AG04450 (cell line): ENCODE measurements around the gene ERO1A. TPM values are rescaled to one million over a fixed set of nuclear protein-coding genes. Genes with fewer than 3 reads are reported as not detected.
"Not testable (repeated sequence)": the region's sequence is repeated elsewhere in the genome, so short reads cannot be mapped to it uniquely, and the experiment has no call there.

Source experiments
- CTCF ChIA-PET: fragments of 300-600, 350-600 bp; formaldehyde crosslinking; extraction: SDS; loops from one replicate; lab custom pipeline; 2022; ENCODE audit warnings: antibody characterized with exemption, inconsistent platforms; lab: Charles Lee
- POLR2A ChIA-PET: fragments of 350-600 bp; formaldehyde crosslinking; extraction: SDS; loops from one replicate; lab custom pipeline; 2021; ENCODE audit warnings: antibody characterized with exemption, inconsistent platforms; lab: Yijun Ruan, JAX
- DNase-seq: peaks from one replicate; pipeline ENCODE4 v3.0.0-alpha.2; 2011; ENCODE audit warnings: low read depth, low spot score
- H3K27ac ChIP-seq: one replicate; pipeline ENCODE4 v1.5.1; 2012; ENCODE audit warnings: low read depth, low read length, control low read depth
- H3K27me3 ChIP-seq: one replicate; pipeline ENCODE4 v1.6.0; 2012; ENCODE audit warnings: low read length; ENCODE audit not compliant: control insufficient read depth, insufficient read depth
- H3K4me3 ChIP-seq: 2 replicates; pipeline ENCODE4 v1.5.1; 2011; ENCODE audit warnings: mild to moderate bottlenecking, low read depth, low read length, control low read depth
- H3K9me3 ChIP-seq: 2 replicates; pipeline ENCODE4 v1.5.1; 2012; ENCODE audit warnings: low read length; ENCODE audit not compliant: control insufficient read depth, insufficient read depth
- polyA plus RNA-seq: library from polyadenylated mRNA; depleted of rRNA; stranded (reverse); fragments of >200 nt; gene quantifications from 2 replicates; pipeline ENCODE4 v1.2.3, GENCODE V29; 2011
- TF ChIP-seq, protein P1 (sequence below): IDR thresholded peaks from 2 replicates; pipeline ENCODE4 v1.5.1; 2011; ENCODE audit warnings: low read depth, low read length, control low read depth, inconsistent platforms

The ERO1A gene
- polyA plus RNA-seq, 1 experiment: 43.6 TPM

DNA sequence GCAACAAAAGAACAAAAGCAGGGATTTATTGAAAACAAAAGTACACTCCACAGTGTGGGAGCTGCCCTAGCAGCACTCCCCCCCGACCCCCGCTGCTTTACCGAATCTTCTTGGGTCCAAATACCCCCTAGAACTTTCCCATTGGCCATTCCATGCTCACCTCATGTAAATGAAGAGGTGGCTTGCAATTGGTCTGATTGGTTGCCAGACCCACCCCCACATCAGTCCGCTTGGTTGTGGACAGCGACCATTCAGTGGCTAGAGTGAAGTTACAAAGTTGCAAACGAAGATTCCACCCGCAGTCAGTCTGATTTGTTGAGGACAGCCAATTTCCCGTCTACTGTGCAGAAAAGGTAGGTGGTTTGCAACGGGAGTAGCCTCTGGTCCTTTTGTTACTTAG, 38.5 kb upstream of the ERO1A start:
- Histone ChIP-seq H3K9me3 (peaks cover 5% of the 10 kb centered on the region; the same call in 1 of the 2 replicates), H3K4me3 (no peak overlapping the region), H3K27ac (no peak overlapping the region), H3K27me3 (no peaks in the 10 kb centered on the region)
- DNase-seq: no peak
- TF ChIP-seq, protein P1, sequence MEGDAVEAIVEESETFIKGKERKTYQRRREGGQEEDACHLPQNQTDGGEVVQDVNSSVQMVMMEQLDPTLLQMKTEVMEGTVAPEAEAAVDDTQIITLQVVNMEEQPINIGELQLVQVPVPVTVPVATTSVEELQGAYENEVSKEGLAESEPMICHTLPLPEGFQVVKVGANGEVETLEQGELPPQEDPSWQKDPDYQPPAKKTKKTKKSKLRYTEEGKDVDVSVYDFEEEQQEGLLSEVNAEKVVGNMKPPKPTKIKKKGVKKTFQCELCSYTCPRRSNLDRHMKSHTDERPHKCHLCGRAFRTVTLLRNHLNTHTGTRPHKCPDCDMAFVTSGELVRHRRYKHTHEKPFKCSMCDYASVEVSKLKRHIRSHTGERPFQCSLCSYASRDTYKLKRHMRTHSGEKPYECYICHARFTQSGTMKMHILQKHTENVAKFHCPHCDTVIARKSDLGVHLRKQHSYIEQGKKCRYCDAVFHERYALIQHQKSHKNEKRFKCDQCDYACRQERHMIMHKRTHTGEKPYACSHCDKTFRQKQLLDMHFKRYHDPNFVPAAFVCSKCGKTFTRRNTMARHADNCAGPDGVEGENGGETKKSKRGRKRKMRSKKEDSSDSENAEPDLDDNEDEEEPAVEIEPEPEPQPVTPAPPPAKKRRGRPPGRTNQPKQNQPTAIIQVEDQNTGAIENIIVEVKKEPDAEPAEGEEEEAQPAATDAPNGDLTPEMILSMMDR: no peak
- CTCF ChIA-PET: no interaction called here
- POLR2A ChIA-PET: no interaction called here

DNA sequence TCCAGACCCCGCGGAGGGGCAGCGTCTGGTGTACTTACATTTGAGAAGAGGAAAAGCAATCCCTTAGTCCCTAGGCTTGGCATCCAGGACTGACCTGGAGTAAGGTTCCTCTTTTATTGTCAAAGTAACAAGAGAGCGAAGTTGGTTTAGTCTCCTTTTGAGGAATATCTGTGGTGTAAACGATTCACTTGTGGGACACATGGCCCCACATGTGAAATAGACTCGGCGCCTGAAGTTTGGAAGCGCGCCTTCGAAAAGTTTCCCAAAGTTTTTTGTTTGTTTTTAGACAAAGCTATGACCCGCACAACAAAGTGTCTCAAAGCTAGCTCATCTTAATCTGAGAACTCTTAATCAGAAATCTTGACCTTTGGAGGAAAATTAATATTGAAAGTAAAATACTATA, 35.4 kb upstream of the ERO1A start:
- H3K27me3 ChIP-seq: no peaks in the 10 kb centered on the region
- TF ChIP-seq, protein P1: no peak
- no peak for DNase-seq
- H3K9me3 ChIP-seq: peaks cover 5% of the 10 kb centered on the region; the same call in 1 of the 2 replicates
- POLR2A ChIA-PET: interaction anchor here (0.7 kb wide), 1 partner anchor 38 kb away, joined by 8 read pairs; no protein-coding TSS in a partner anchor
- CTCF ChIA-PET: interaction anchor here (0.6 kb wide), 1 partner anchor 22 kb away, joined by 3 read pairs; no protein-coding TSS in a partner anchor
- H3K27ac ChIP-seq: peak overlapping the region; percentile 57
- peak overlapping the region; percentile 95 for H3K4me3 ChIP-seq

GRCh38 chr14:52729925-52730708, 34.8 kb upstream of the ERO1A start, which contains the start of gene STYX:
STYX (plus strand) TSS chr14:52730166; CDS start chr14:52730475, 309 bp downstream.
- peak within 1 kb of the TSS; percentile 57 for H3K27ac ChIP-seq
- TF ChIP-seq, protein P1: no peak
- peak within 1 kb of the TSS; percentile 95 for H3K4me3 ChIP-seq
- DNase-seq: peak; percentile 94
- H3K27me3 ChIP-seq: no peaks in the 10 kb centered on the region
- peaks cover 5% of the 10 kb centered on the region; the same call in 1 of the 2 replicates for H3K9me3 ChIP-seq
- ChIA-PET POLR2A (interaction anchor here (0.9 to 1.3 kb wide), 3 partner anchors 23 to 176 kb away, joined by 3 read pairs; partner anchors contain the start of gene ERO1A), CTCF (interaction anchor here (0.6 kb wide), 1 partner anchor 178 kb away, joined by 3 read pairs; the partner anchor contains the start of gene TXNDC16)

DNA sequence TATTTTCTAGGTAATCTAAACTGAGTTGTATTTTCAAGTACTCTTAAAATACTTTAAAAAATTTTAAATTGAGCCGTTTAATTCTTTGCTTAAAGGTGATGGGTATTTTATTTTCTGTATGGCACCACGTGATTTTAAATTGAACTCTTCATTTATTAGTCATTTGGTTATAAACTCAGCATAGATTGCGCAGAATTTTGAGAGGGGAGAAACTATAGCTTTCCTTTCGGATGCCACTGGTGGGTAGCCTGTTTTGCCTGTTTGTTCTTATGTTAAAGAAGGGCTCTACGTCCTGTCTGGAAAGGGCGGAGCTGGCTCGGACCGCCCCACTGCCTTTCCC, 34.2 kb upstream of the ERO1A start:
- Histone ChIP-seq H3K27me3 (no peaks in the 10 kb centered on the region), H3K4me3 (peak overlapping the region; percentile 40), H3K27ac (no peak overlapping the region), H3K9me3 (peaks cover 5% of the 10 kb centered on the region; the same call in 1 of the 2 replicates)
- no peak for DNase-seq
- TF ChIP-seq, protein P1: no peak
- CTCF ChIA-PET: interaction anchor here (0.6 kb wide), 2 partner anchors 125 to 177 kb away, joined by 3 to 4 read pairs; partner anchors contain the start of gene TXNDC16
- POLR2A ChIA-PET: interaction anchor here (0.9 to 1.3 kb wide), 3 partner anchors 22 to 177 kb away, joined by 3 read pairs; partner anchors contain the start of gene ERO1A

DNA sequence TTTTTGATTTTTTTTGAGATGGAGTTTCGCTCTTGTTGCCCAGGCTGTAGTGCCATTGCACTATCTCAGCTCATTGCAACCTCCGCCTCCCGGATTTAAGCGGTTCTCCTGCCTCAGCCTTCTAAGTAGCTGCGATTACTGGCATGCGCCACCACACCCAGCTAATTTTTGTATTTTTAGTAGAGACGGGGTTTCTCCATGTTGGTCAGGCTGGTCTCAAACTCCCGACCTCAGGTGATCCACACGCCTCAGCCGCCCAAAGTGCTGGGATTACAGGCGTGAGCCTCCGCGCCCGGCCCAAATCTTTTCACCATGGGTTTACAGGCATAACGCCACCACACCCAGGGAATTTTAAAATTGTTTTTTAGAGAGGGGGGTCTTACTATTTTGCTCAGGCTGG, 33.7 kb upstream of the ERO1A start:
- CTCF ChIA-PET: interaction anchor here (0.6 kb wide), 1 partner anchor 125 kb away, joined by 4 read pairs; no protein-coding TSS in a partner anchor
- H3K9me3 ChIP-seq, H3K4me3 ChIP-seq, DNase-seq, H3K27me3 ChIP-seq, H3K27ac ChIP-seq: not testable (repeated sequence)
- POLR2A ChIA-PET: interaction anchor here (1.0 to 1.3 kb wide), 2 partner anchors 22 to 33 kb away, joined by 3 read pairs; partner anchors contain the start of gene ERO1A

GRCh38 chr14:52727509-52727908, 32.2 kb upstream of the ERO1A start:
- POLR2A ChIA-PET: interaction anchor here (0.7 kb wide), 1 partner anchor 11 kb away, joined by 4 read pairs; no protein-coding TSS in a partner anchor
- H3K27me3 ChIP-seq, DNase-seq, H3K27ac ChIP-seq, H3K4me3 ChIP-seq, H3K9me3 ChIP-seq: not testable (repeated sequence)
- CTCF ChIA-PET: interaction anchor here (0.6 to 1.0 kb wide), 2 partner anchors 10 to 96 kb away, joined by 3 read pairs; no protein-coding TSS in a partner anchor
